H9 (cell line): ENCODE results near the gene ANKS3. TPM values are rescaled to one million over a fixed set of nuclear protein-coding genes. Genes with fewer than 3 reads are reported as not detected.
A peak's percentile ranks its signal among the peaks of the same experiment; 100 is the strongest.

Experiments used
- DNase-seq: peaks from one replicate; pipeline ENCODE4 v3.0.0-alpha.2; 2017
- H2AFZ ChIP-seq: one replicate; pipeline ENCODE4 v1.6.1; 2013; ENCODE audit warnings: mild to moderate bottlenecking, low read length, control low read depth, moderate library complexity
- H2AK5ac ChIP-seq: 2 replicates; pipeline ENCODE4 v1.6.1; 2013; ENCODE audit warnings: low read length, control low read depth, mixed read lengths; ENCODE audit not compliant: insufficient read length
- H2BK120ac ChIP-seq: one replicate; pipeline ENCODE4 v1.6.1; 2013; ENCODE audit warnings: low read depth, mild to moderate bottlenecking, low read length, control low read depth, inconsistent platforms; ENCODE audit not compliant: poor library complexity, severe bottlenecking
- H2BK12ac ChIP-seq: 2 replicates; pipeline ENCODE4 v1.6.1; 2013; ENCODE audit warnings: low read length, control low read depth, mixed read lengths, low read depth; ENCODE audit not compliant: insufficient read length
- H2BK15ac ChIP-seq: 2 replicates; pipeline ENCODE4 v1.6.1; 2013; ENCODE audit warnings: low read depth, low read length, control low read depth
- H2BK20ac ChIP-seq: one replicate; pipeline ENCODE4 v1.6.1; 2013; ENCODE audit warnings: low read depth, mild to moderate bottlenecking, low read length, control low read depth, inconsistent platforms; ENCODE audit not compliant: poor library complexity, severe bottlenecking
- H2BK5ac ChIP-seq: 2 replicates; pipeline ENCODE4 v1.6.1; 2013; ENCODE audit warnings: low read length, control low read depth, mixed read lengths; ENCODE audit not compliant: insufficient read length
- H3K14ac ChIP-seq: 2 replicates; pipeline ENCODE4 v1.6.1; 2013; ENCODE audit warnings: low read length, control low read depth; ENCODE audit not compliant: insufficient read depth
- H3K18ac ChIP-seq: 2 replicates; pipeline ENCODE4 v1.6.1; 2013; ENCODE audit warnings: low read depth, mild to moderate bottlenecking, mixed read lengths, low read length, control low read depth; ENCODE audit not compliant: insufficient read length
- H3K23ac ChIP-seq: 2 replicates; pipeline ENCODE4 v1.6.1; 2013; ENCODE audit warnings: low read length, control low read depth, mixed read lengths, low read depth; ENCODE audit not compliant: insufficient read length
- H3K23me2 ChIP-seq: 2 replicates; pipeline ENCODE4 v1.6.1; 2013; ENCODE audit warnings: low read depth, mild to moderate bottlenecking, mixed read lengths, low read length, control low read depth; ENCODE audit not compliant: insufficient read length, poor library complexity, severe bottlenecking
- H3K27ac ChIP-seq: 2 replicates; pipeline ENCODE4 v1.5.1; 2013; ENCODE audit warnings: low read length, control low read depth, mixed read lengths, low read depth; ENCODE audit not compliant: insufficient read length
- H3K27me3 ChIP-seq: 2 replicates; pipeline ENCODE4 v1.6.1; 2013; ENCODE audit warnings: low read length, control low read depth, inconsistent platforms; ENCODE audit not compliant: insufficient read depth
- H3K4ac ChIP-seq: 2 replicates; pipeline ENCODE4 v1.6.1; 2013; ENCODE audit warnings: low read depth, mild to moderate bottlenecking, control low read depth, inconsistent platforms, low read length, moderate library complexity
- H3K4me1 ChIP-seq: 2 replicates; pipeline ENCODE4 v1.6.1; 2013; ENCODE audit warnings: low read length, control low read depth, inconsistent platforms; ENCODE audit not compliant: insufficient read depth
- H3K4me2 ChIP-seq: 2 replicates; pipeline ENCODE4 v1.6.1; 2013; ENCODE audit warnings: low read length, control low read depth, mixed read lengths; ENCODE audit not compliant: insufficient read length, insufficient read depth
- H3K56ac ChIP-seq: 2 replicates; pipeline ENCODE4 v1.6.1; 2013; ENCODE audit warnings: low read depth, mild to moderate bottlenecking, mixed read lengths, low read length, control low read depth; ENCODE audit not compliant: insufficient read length
- H3K79me1 ChIP-seq: 2 replicates; pipeline ENCODE4 v1.6.1; 2013; ENCODE audit warnings: low read depth, mild to moderate bottlenecking, moderate library complexity, low read length, control low read depth, inconsistent platforms; ENCODE audit not compliant: insufficient read depth, poor library complexity, severe bottlenecking
- H3K79me2 ChIP-seq: 2 replicates; pipeline ENCODE4 v1.6.1; 2013; ENCODE audit warnings: low read length, control low read depth, inconsistent platforms; ENCODE audit not compliant: insufficient read depth
- H3K9ac ChIP-seq: 2 replicates; pipeline ENCODE4 v1.6.1; 2013; ENCODE audit warnings: low read length, control low read depth, mixed read lengths; ENCODE audit not compliant: insufficient read length; ENCODE audit errors: extremely low read depth
- H3K9me3 ChIP-seq: one replicate; pipeline ENCODE4 v1.6.1; 2013; ENCODE audit warnings: low read depth, low read length, inconsistent platforms; ENCODE audit not compliant: control insufficient read depth
- H3T11ph ChIP-seq: one replicate; pipeline ENCODE4 v1.6.1; 2013; ENCODE audit warnings: mild to moderate bottlenecking, low read length, control low read depth, inconsistent platforms
- H4K20me1 ChIP-seq: one replicate; pipeline ENCODE4 v1.6.1; 2013; ENCODE audit not compliant: control insufficient read depth, insufficient read length, insufficient read depth
- H4K5ac ChIP-seq: 2 replicates; pipeline ENCODE4 v1.6.1; 2013; ENCODE audit warnings: low read depth, mild to moderate bottlenecking, mixed read lengths, low read length, control low read depth; ENCODE audit not compliant: insufficient read length
- H4K8ac ChIP-seq: replicated peaks from 2 replicates; pipeline ENCODE4 v1.6.1; 2013; ENCODE audit warnings: low read length, control low read depth, mixed read lengths, low read depth; ENCODE audit not compliant: insufficient read length
- H4K91ac ChIP-seq: 2 replicates; pipeline ENCODE4 v1.6.1; 2013; ENCODE audit warnings: low read depth, mild to moderate bottlenecking, moderate library complexity, mixed read lengths, low read length, control low read depth; ENCODE audit not compliant: insufficient read length
- H3K27ac Mint-ChIP-seq, 3 experiments: 2 replicates in 2 of 3; 3 replicates in 1 of 3; pipeline ENCODE4 v1.8.0; 2020 to 2021; ENCODE audit warnings: mixed read lengths in 3 of 3, mild to moderate bottlenecking in 1 of 3, moderate library complexity in 1 of 3
- H3K27me3 Mint-ChIP-seq: 2 replicates; pipeline ENCODE4 v1.8.0; 2021; ENCODE audit warnings: low read depth, mild to moderate bottlenecking, moderate library complexity, mixed read lengths
- H3K36me3 Mint-ChIP-seq, 3 experiments: 2 replicates in 2 of 3; 3 replicates in 1 of 3; pipeline ENCODE4 v1.8.0; 2020 to 2021; ENCODE audit warnings: low read depth in 3 of 3, mixed read lengths in 3 of 3; ENCODE audit not compliant: insufficient read depth in 1 of 3
- H3K4me1 Mint-ChIP-seq, 2 experiments: 2 replicates each; pipeline ENCODE4 v1.8.0; 2020; ENCODE audit warnings: mixed read lengths in 2 of 2
- H3K4me3 Mint-ChIP-seq, 2 experiments: 2 replicates in 1 of 2; 3 replicates in 1 of 2; pipeline ENCODE4 v1.8.0; 2020 to 2021; ENCODE audit warnings: mild to moderate bottlenecking in 2 of 2, mixed read lengths in 2 of 2, moderate library complexity in 1 of 2
- H3K9me3 Mint-ChIP-seq, 2 experiments: 2 replicates in 1 of 2; 3 replicates in 1 of 2; pipeline ENCODE4 v1.8.0; 2020; ENCODE audit warnings: mild to moderate bottlenecking in 2 of 2, mixed read lengths in 2 of 2, moderate library complexity in 1 of 2
- WGBS: extraction: QIAGEN DNeasy Blood & Tissue Kit; methylation state at CpG from one replicate; pipeline ENCODE4 v1.1.7; 2013; ENCODE audit warnings: missing lambda C conversion rate, low lambda C conversion rate, mixed read lengths; ENCODE audit not compliant: insufficient read length; ENCODE audit errors: extremely low coverage; 5-methylcytosine and 5-hydroxymethylcytosine counted together
- total RNA-seq: library from RNA; stranded (reverse); gene quantifications from 2 replicates; pipeline ENCODE4 v1.2.1, GENCODE V29; 2021
- TF ChIP-seq, protein P1 (sequence below): fragments of 200-600 bp; sonication (generic); conservative IDR thresholded peaks from 3 replicates; pipeline ENCODE4 v1.8.0; 2021; ENCODE audit warnings: antibody characterized with exemption, mild to moderate bottlenecking

ANKS3 gene
- total RNA-seq, 1 experiment from 2014 or later = 32.0 TPM

- no peak overlapping the region for H3K27ac ChIP-seq
Measured at GRCh38 chr16:4695473-4696171, 38.4 kb downstream of the ANKS3 start.

More at GRCh38 chr16:4695473-4696171, 38.4 kb downstream of the ANKS3 start:
- Histone ChIP-seq H2BK5ac (no peak overlapping the region), H3K79me2 (no peaks in the 10 kb centered on the region), H4K5ac (no peak overlapping the region), H3K18ac (no peak overlapping the region), H3K9me3 (no peaks in the 10 kb centered on the region), H3K23me2 (peaks cover 3% of the 10 kb centered on the region), H3K56ac (no peak overlapping the region), H3K9ac (no peak overlapping the region), H3K4me1 (no peaks in the 10 kb centered on the region), H3K4me2 (no peak overlapping the region), H2BK15ac (no peak overlapping the region), H4K8ac (no peak overlapping the region), H2BK12ac (no peak overlapping the region), H3K23ac (no peak overlapping the region), H2BK20ac (no peak overlapping the region), H3K14ac (no peak overlapping the region), H4K20me1 (no peaks in the 10 kb centered on the region), H2BK120ac (no peak overlapping the region), H2AFZ (no peak overlapping the region), H3T11ph (no peak overlapping the region), H3K4ac (no peak overlapping the region), H3K27me3 (no peaks in the 10 kb centered on the region), H3K79me1 (no peaks in the 10 kb centered on the region), H2AK5ac (no peak overlapping the region), H4K91ac (no peak overlapping the region)
- TF ChIP-seq, protein P1, sequence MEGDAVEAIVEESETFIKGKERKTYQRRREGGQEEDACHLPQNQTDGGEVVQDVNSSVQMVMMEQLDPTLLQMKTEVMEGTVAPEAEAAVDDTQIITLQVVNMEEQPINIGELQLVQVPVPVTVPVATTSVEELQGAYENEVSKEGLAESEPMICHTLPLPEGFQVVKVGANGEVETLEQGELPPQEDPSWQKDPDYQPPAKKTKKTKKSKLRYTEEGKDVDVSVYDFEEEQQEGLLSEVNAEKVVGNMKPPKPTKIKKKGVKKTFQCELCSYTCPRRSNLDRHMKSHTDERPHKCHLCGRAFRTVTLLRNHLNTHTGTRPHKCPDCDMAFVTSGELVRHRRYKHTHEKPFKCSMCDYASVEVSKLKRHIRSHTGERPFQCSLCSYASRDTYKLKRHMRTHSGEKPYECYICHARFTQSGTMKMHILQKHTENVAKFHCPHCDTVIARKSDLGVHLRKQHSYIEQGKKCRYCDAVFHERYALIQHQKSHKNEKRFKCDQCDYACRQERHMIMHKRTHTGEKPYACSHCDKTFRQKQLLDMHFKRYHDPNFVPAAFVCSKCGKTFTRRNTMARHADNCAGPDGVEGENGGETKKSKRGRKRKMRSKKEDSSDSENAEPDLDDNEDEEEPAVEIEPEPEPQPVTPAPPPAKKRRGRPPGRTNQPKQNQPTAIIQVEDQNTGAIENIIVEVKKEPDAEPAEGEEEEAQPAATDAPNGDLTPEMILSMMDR = no peak
- WGBS = no CpG with 5 or more reads among the region's 12 CpGs
- no peak for DNase-seq
- H3K9me3 Mint-ChIP-seq = no peaks in the 10 kb centered on the region
- H3K36me3 Mint-ChIP-seq = peaks cover 14 to 45% (median 40%) of the 10 kb centered on the region in 3 experiments; a peak in 6 of 7 replicates
- H3K4me3 Mint-ChIP-seq = peak overlapping the region; percentile 77 to 86; a peak in 3 of 5 replicates
- peaks cover 2% of the 10 kb centered on the region; the same call in 1 of the 2 replicates for H3K27me3 Mint-ChIP-seq
- H3K4me1 Mint-ChIP-seq = peaks cover 2 to 3% of the 10 kb centered on the region in 2 experiments; a peak in 2 of 4 replicates
- H3K27ac Mint-ChIP-seq = peak overlapping the region; percentile 61 to 77 (median 75); a peak in 2 of 7 replicates
